Tibial nerve (tissue), 4 donors: ENCODE measurements around the gene ZFP14. TPM values are rescaled to one million over a fixed set of nuclear protein-coding genes. Genes with fewer than 3 reads are reported as not detected.
"Not testable (repeated sequence)": the region's sequence is repeated elsewhere in the genome, so short reads cannot be mapped to it uniquely, and the experiment has no call there.

Experiments
- DNase-seq, 2 donors: peaks; one replicate each; pipeline ENCODE4 v3.0.0-alpha.2; 2019; ENCODE audit warnings: low spot score in 2 of 2
- H3K27ac ChIP-seq, 4 donors: fragments of 200-600 bp; sonication (generic) in 3 of 4; one replicate each; pipeline ENCODE4 v1.5.1; 2017 to 2019; ENCODE audit warnings: mild to moderate bottlenecking in 1 of 4
- H3K27me3 ChIP-seq, 2 donors: fragments of 200-600 bp; sonication (generic) in 1 of 2; one replicate each; pipeline versions ENCODE4 v1.5.1 to v1.6.0; 2017 to 2019
- H3K36me3 ChIP-seq, 3 donors: fragments of 200-600 bp; sonication (generic); one replicate each; pipeline ENCODE4 v1.5.1; 2018 to 2019
- H3K4me1 ChIP-seq, 4 donors: fragments of 200-600 bp; sonication (generic) in 3 of 4; one replicate each; pipeline ENCODE4 v1.5.1; 2017 to 2019
- H3K4me3 ChIP-seq, 4 donors: fragments of 200-600 bp; sonication (generic) in 3 of 4; one replicate each; pipeline ENCODE4 v1.5.1; 2017 to 2019; ENCODE audit warnings: mild to moderate bottlenecking in 1 of 4, moderate library complexity in 1 of 4
- H3K9me3 ChIP-seq, 4 donors: fragments of 200-600 bp; sonication (generic) in 3 of 4; one replicate each; pipeline ENCODE4 v1.5.1; 2017 to 2019
- EP300 ChIP-seq, 2 donors: sonication (generic); formaldehyde crosslinking; IDR thresholded peaks; one replicate each; pipeline ENCODE4 v1.6.1; 2017; ENCODE audit warnings: antibody characterized with exemption in 2 of 2, mild to moderate bottlenecking in 1 of 2
- POLR2A ChIP-seq, 2 donors: fragments of 450-650 bp; IDR thresholded peaks; one replicate each; pipeline ENCODE4 v1.6.1; 2017; ENCODE audit warnings: antibody characterized with exemption in 2 of 2, mild to moderate bottlenecking in 2 of 2, moderate library complexity in 2 of 2
- whole genome bisulfite sequencing, 2 donors: methylation state at CpG; one replicate each; pipeline ENCODE4 v1.1.5; 2018; 5-methylcytosine and 5-hydroxymethylcytosine counted together
- total RNA-seq, 4 donors: library from RNA; depleted of rRNA; stranded (reverse); fragments of >200 nt; gene quantifications; one replicate each; pipeline ENCODE4 v1.1.0, GENCODE V29; 2016
- TF ChIP-seq, protein P1 (sequence below), 5 experiments: fragments of 200-600 bp in 3 of 5; fragments of 450-650 bp in 2 of 5; sonication (generic) in 3 of 5; IDR thresholded peaks; one replicate each; pipeline ENCODE4 v1.5.1; 2016 to 2019; ENCODE audit warnings: antibody characterized with exemption in 5 of 5, mild to moderate bottlenecking in 3 of 5, moderate library complexity in 2 of 5

ZFP14 gene
- total RNA-seq, 4 donors from 2014 or later, result 5.7 to 15.3 (median 9.3) TPM

GRCh38 chr19:36331353-36332228 lies 47.4 kb downstream of the ZFP14 start:
- Histone ChIP-seq H3K36me3 (peaks cover 0 to 62% (median 0%) of the 10 kb centered on the region in 3 donors), H3K4me3 (peak overlapping the region; percentile 55 to 73 (median 64)), H3K9me3 (peaks cover 0 to 78% (median 0%) of the 10 kb centered on the region in 4 donors), H3K27ac (peak overlapping the region in 1 of 4 donors; percentile 62), H3K4me1 (peaks cover 0 to 18% (median 3%) of the 10 kb centered on the region in 4 donors), H3K27me3 (no peaks in the 10 kb centered on the region)
- peak; percentile 55 to 74 for DNase-seq
- TF ChIP-seq POLR2A (IDR thresholded peaks at IDR 0.05) (no peak), EP300 (IDR thresholded peaks at IDR 0.05) (peak; percentile 25 to 39)
- TF ChIP-seq, protein P1, sequence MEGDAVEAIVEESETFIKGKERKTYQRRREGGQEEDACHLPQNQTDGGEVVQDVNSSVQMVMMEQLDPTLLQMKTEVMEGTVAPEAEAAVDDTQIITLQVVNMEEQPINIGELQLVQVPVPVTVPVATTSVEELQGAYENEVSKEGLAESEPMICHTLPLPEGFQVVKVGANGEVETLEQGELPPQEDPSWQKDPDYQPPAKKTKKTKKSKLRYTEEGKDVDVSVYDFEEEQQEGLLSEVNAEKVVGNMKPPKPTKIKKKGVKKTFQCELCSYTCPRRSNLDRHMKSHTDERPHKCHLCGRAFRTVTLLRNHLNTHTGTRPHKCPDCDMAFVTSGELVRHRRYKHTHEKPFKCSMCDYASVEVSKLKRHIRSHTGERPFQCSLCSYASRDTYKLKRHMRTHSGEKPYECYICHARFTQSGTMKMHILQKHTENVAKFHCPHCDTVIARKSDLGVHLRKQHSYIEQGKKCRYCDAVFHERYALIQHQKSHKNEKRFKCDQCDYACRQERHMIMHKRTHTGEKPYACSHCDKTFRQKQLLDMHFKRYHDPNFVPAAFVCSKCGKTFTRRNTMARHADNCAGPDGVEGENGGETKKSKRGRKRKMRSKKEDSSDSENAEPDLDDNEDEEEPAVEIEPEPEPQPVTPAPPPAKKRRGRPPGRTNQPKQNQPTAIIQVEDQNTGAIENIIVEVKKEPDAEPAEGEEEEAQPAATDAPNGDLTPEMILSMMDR (IDR thresholded peaks at IDR 0.05), result peak in 1 of 5 experiments; percentile 42
- WGBS, 2 donors, result 0 to 2% methylated on average over 43 of the region's 43 CpGs

GRCh38 chr19:36330216-36330615 lies 48.8 kb downstream of the ZFP14 start:
- 84 to 88% methylated on average over 19 of the region's 19 CpGs for WGBS, 2 donors
- peaks cover 0 to 62% (median 0%) of the 10 kb centered on the region in 3 donors for H3K36me3 ChIP-seq
- peaks cover 0 to 18% (median 3%) of the 10 kb centered on the region in 4 donors for H3K4me1 ChIP-seq
- H3K4me3 ChIP-seq, result no peak overlapping the region
- DNase-seq, result no peak
- TF ChIP-seq POLR2A (IDR thresholded peaks at IDR 0.05) (no peak), EP300 (IDR thresholded peaks at IDR 0.05) (no peak)
- TF ChIP-seq, protein P1 (IDR thresholded peaks at IDR 0.05), result no peak
- no peak overlapping the region for H3K27ac ChIP-seq
- peaks cover 0 to 75% (median 0%) of the 10 kb centered on the region in 4 donors for H3K9me3 ChIP-seq
- H3K27me3 ChIP-seq, result no peaks in the 10 kb centered on the region

GRCh38 chr19:36329534-36329933 lies 49.5 kb downstream of the ZFP14 start:
- not testable (repeated sequence) for H3K27ac ChIP-seq, H3K4me3 ChIP-seq, H3K27me3 ChIP-seq, DNase-seq
- Histone ChIP-seq H3K4me1 (peaks cover 0 to 18% (median 3%) of the 10 kb centered on the region in 4 donors), H3K36me3 (peaks cover 0 to 64% (median 0%) of the 10 kb centered on the region in 3 donors), H3K9me3 (peaks cover 0 to 68% (median 0%) of the 10 kb centered on the region in 4 donors)
- WGBS, 2 donors, result 93% methylated on average over 16 of the region's 16 CpGs

GRCh38 chr19:36326649-36327048 lies 52.4 kb downstream of the ZFP14 start:
- Histone ChIP-seq H3K9me3 (peaks cover 0 to 50% (median 0%) of the 10 kb centered on the region in 4 donors), H3K36me3 (peaks cover 0 to 65% (median 0%) of the 10 kb centered on the region in 3 donors), H3K4me1 (peaks cover 0 to 12% (median 3%) of the 10 kb centered on the region in 4 donors)
- not testable (repeated sequence) for DNase-seq, H3K27me3 ChIP-seq, H3K4me3 ChIP-seq, H3K27ac ChIP-seq
- WGBS, 2 donors, result 88 to 94% methylated on average over 10 of the region's 10 CpGs

GRCh38 chr19:36315164-36315563 lies 63.8 kb downstream of the ZFP14 start:
- H3K36me3 ChIP-seq, result peaks cover 0 to 31% (median 0%) of the 10 kb centered on the region in 3 donors
- not testable (repeated sequence) for H3K27ac ChIP-seq, H3K4me3 ChIP-seq, H3K27me3 ChIP-seq, H3K9me3 ChIP-seq, H3K4me1 ChIP-seq, DNase-seq
- 80 to 100% methylated on average over 1 of the region's 1 CpG for WGBS, 2 donors

GRCh38 chr19:36314053-36314452 lies 64.9 kb downstream of the ZFP14 start:
- not testable (repeated sequence) for H3K27ac ChIP-seq, H3K27me3 ChIP-seq, H3K4me1 ChIP-seq, DNase-seq, H3K9me3 ChIP-seq, H3K4me3 ChIP-seq
- peaks cover 0 to 20% (median 0%) of the 10 kb centered on the region in 3 donors for H3K36me3 ChIP-seq
- 79 to 80% methylated on average over 1 to 3 of the region's 5 CpGs for WGBS, 2 donors

GRCh38 chr19:36311098-36311760 lies 67.8 kb downstream of the ZFP14 start:
- not testable (repeated sequence) for H3K27me3 ChIP-seq, H3K4me1 ChIP-seq, H3K9me3 ChIP-seq, H3K27ac ChIP-seq, H3K36me3 ChIP-seq, H3K4me3 ChIP-seq, DNase-seq
- WGBS, 2 donors, result 89% methylated on average over 9 of the region's 26 CpGs; no CpG with 5 or more reads in 1 of the 2 donors

- not testable (repeated sequence) for H3K9me3 ChIP-seq, H3K36me3 ChIP-seq, H3K4me3 ChIP-seq, H3K27me3 ChIP-seq, H3K27ac ChIP-seq, DNase-seq, H3K4me1 ChIP-seq
- 70% methylated on average over 5 of the region's 5 CpGs; no CpG with 5 or more reads in 1 of the 2 donors for WGBS, 2 donors
Observed at GRCh38 chr19:36310416-36310990, 68.5 kb downstream of the ZFP14 start.

GRCh38 chr19:36309759-36310158 lies 69.2 kb downstream of the ZFP14 start:
- not testable (repeated sequence) for H3K27me3 ChIP-seq, DNase-seq, H3K27ac ChIP-seq, H3K4me1 ChIP-seq, H3K36me3 ChIP-seq, H3K9me3 ChIP-seq
- H3K4me3 ChIP-seq, result peak overlapping the region in 1 of 4 donors; percentile 35
- WGBS, 2 donors, result 85% methylated on average over 4 to 23 of the region's 23 CpGs

- not testable (repeated sequence) for H3K27me3 ChIP-seq, H3K36me3 ChIP-seq, H3K9me3 ChIP-seq, DNase-seq, H3K27ac ChIP-seq, H3K4me1 ChIP-seq
- WGBS, 2 donors, result 78 to 89% methylated on average over 29 to 37 of the region's 39 CpGs
- H3K4me3 ChIP-seq, result peak overlapping the region in 1 of 4 donors; percentile 35
Observed at GRCh38 chr19:36309309-36309708, 69.7 kb downstream of the ZFP14 start.
